H9 (cell line): ENCODE data around the gene NRROS. TPM values are rescaled to one million over a fixed set of nuclear protein-coding genes. Genes with fewer than 3 reads are reported as not detected.

Experiments
- DNase-seq: peaks from one replicate; pipeline ENCODE4 v3.0.0-alpha.2; 2017
- H2AFZ ChIP-seq: one replicate; pipeline ENCODE4 v1.6.1; 2013; ENCODE audit warnings: mild to moderate bottlenecking, low read length, control low read depth, moderate library complexity
- H2AK5ac ChIP-seq: 2 replicates; pipeline ENCODE4 v1.6.1; 2013; ENCODE audit warnings: low read length, control low read depth, mixed read lengths; ENCODE audit not compliant: insufficient read length
- H2BK120ac ChIP-seq: one replicate; pipeline ENCODE4 v1.6.1; 2013; ENCODE audit warnings: low read depth, mild to moderate bottlenecking, low read length, control low read depth, inconsistent platforms; ENCODE audit not compliant: poor library complexity, severe bottlenecking
- H2BK12ac ChIP-seq: 2 replicates; pipeline ENCODE4 v1.6.1; 2013; ENCODE audit warnings: low read length, control low read depth, mixed read lengths, low read depth; ENCODE audit not compliant: insufficient read length
- H2BK15ac ChIP-seq: 2 replicates; pipeline ENCODE4 v1.6.1; 2013; ENCODE audit warnings: low read depth, low read length, control low read depth
- H2BK20ac ChIP-seq: one replicate; pipeline ENCODE4 v1.6.1; 2013; ENCODE audit warnings: low read depth, mild to moderate bottlenecking, low read length, control low read depth, inconsistent platforms; ENCODE audit not compliant: poor library complexity, severe bottlenecking
- H2BK5ac ChIP-seq: 2 replicates; pipeline ENCODE4 v1.6.1; 2013; ENCODE audit warnings: low read length, control low read depth, mixed read lengths; ENCODE audit not compliant: insufficient read length
- H3K14ac ChIP-seq: 2 replicates; pipeline ENCODE4 v1.6.1; 2013; ENCODE audit warnings: low read length, control low read depth; ENCODE audit not compliant: insufficient read depth
- H3K18ac ChIP-seq: 2 replicates; pipeline ENCODE4 v1.6.1; 2013; ENCODE audit warnings: low read depth, mild to moderate bottlenecking, mixed read lengths, low read length, control low read depth; ENCODE audit not compliant: insufficient read length
- H3K23ac ChIP-seq: 2 replicates; pipeline ENCODE4 v1.6.1; 2013; ENCODE audit warnings: low read length, control low read depth, mixed read lengths, low read depth; ENCODE audit not compliant: insufficient read length
- H3K23me2 ChIP-seq: 2 replicates; pipeline ENCODE4 v1.6.1; 2013; ENCODE audit warnings: low read depth, mild to moderate bottlenecking, mixed read lengths, low read length, control low read depth; ENCODE audit not compliant: insufficient read length, poor library complexity, severe bottlenecking
- H3K27ac ChIP-seq: 2 replicates; pipeline ENCODE4 v1.5.1; 2013; ENCODE audit warnings: low read length, control low read depth, mixed read lengths, low read depth; ENCODE audit not compliant: insufficient read length
- H3K27me3 ChIP-seq: 2 replicates; pipeline ENCODE4 v1.6.1; 2013; ENCODE audit warnings: low read length, control low read depth, inconsistent platforms; ENCODE audit not compliant: insufficient read depth
- H3K4ac ChIP-seq: 2 replicates; pipeline ENCODE4 v1.6.1; 2013; ENCODE audit warnings: low read depth, mild to moderate bottlenecking, control low read depth, inconsistent platforms, low read length, moderate library complexity
- H3K4me1 ChIP-seq: 2 replicates; pipeline ENCODE4 v1.6.1; 2013; ENCODE audit warnings: low read length, control low read depth, inconsistent platforms; ENCODE audit not compliant: insufficient read depth
- H3K4me2 ChIP-seq: 2 replicates; pipeline ENCODE4 v1.6.1; 2013; ENCODE audit warnings: low read length, control low read depth, mixed read lengths; ENCODE audit not compliant: insufficient read length, insufficient read depth
- H3K56ac ChIP-seq: 2 replicates; pipeline ENCODE4 v1.6.1; 2013; ENCODE audit warnings: low read depth, mild to moderate bottlenecking, mixed read lengths, low read length, control low read depth; ENCODE audit not compliant: insufficient read length
- H3K79me1 ChIP-seq: 2 replicates; pipeline ENCODE4 v1.6.1; 2013; ENCODE audit warnings: low read depth, mild to moderate bottlenecking, moderate library complexity, low read length, control low read depth, inconsistent platforms; ENCODE audit not compliant: insufficient read depth, poor library complexity, severe bottlenecking
- H3K79me2 ChIP-seq: 2 replicates; pipeline ENCODE4 v1.6.1; 2013; ENCODE audit warnings: low read length, control low read depth, inconsistent platforms; ENCODE audit not compliant: insufficient read depth
- H3K9ac ChIP-seq: 2 replicates; pipeline ENCODE4 v1.6.1; 2013; ENCODE audit warnings: low read length, control low read depth, mixed read lengths; ENCODE audit not compliant: insufficient read length; ENCODE audit errors: extremely low read depth
- H3K9me3 ChIP-seq: one replicate; pipeline ENCODE4 v1.6.1; 2013; ENCODE audit warnings: low read depth, low read length, inconsistent platforms; ENCODE audit not compliant: control insufficient read depth
- H3T11ph ChIP-seq: one replicate; pipeline ENCODE4 v1.6.1; 2013; ENCODE audit warnings: mild to moderate bottlenecking, low read length, control low read depth, inconsistent platforms
- H4K20me1 ChIP-seq: one replicate; pipeline ENCODE4 v1.6.1; 2013; ENCODE audit not compliant: control insufficient read depth, insufficient read length, insufficient read depth
- H4K5ac ChIP-seq: 2 replicates; pipeline ENCODE4 v1.6.1; 2013; ENCODE audit warnings: low read depth, mild to moderate bottlenecking, mixed read lengths, low read length, control low read depth; ENCODE audit not compliant: insufficient read length
- H4K8ac ChIP-seq: replicated peaks from 2 replicates; pipeline ENCODE4 v1.6.1; 2013; ENCODE audit warnings: low read length, control low read depth, mixed read lengths, low read depth; ENCODE audit not compliant: insufficient read length
- H4K91ac ChIP-seq: 2 replicates; pipeline ENCODE4 v1.6.1; 2013; ENCODE audit warnings: low read depth, mild to moderate bottlenecking, moderate library complexity, mixed read lengths, low read length, control low read depth; ENCODE audit not compliant: insufficient read length
- H3K27ac Mint-ChIP-seq, 3 experiments: 2 replicates in 2 of 3; 3 replicates in 1 of 3; pipeline ENCODE4 v1.8.0; 2020 to 2021; ENCODE audit warnings: mixed read lengths in 3 of 3, mild to moderate bottlenecking in 1 of 3, moderate library complexity in 1 of 3
- H3K27me3 Mint-ChIP-seq: 2 replicates; pipeline ENCODE4 v1.8.0; 2021; ENCODE audit warnings: low read depth, mild to moderate bottlenecking, moderate library complexity, mixed read lengths
- H3K36me3 Mint-ChIP-seq, 3 experiments: 2 replicates in 2 of 3; 3 replicates in 1 of 3; pipeline ENCODE4 v1.8.0; 2020 to 2021; ENCODE audit warnings: low read depth in 3 of 3, mixed read lengths in 3 of 3; ENCODE audit not compliant: insufficient read depth in 1 of 3
- H3K4me1 Mint-ChIP-seq, 2 experiments: 2 replicates each; pipeline ENCODE4 v1.8.0; 2020; ENCODE audit warnings: mixed read lengths in 2 of 2
- H3K4me3 Mint-ChIP-seq, 2 experiments: 2 replicates in 1 of 2; 3 replicates in 1 of 2; pipeline ENCODE4 v1.8.0; 2020 to 2021; ENCODE audit warnings: mild to moderate bottlenecking in 2 of 2, mixed read lengths in 2 of 2, moderate library complexity in 1 of 2
- H3K9me3 Mint-ChIP-seq, 2 experiments: 2 replicates in 1 of 2; 3 replicates in 1 of 2; pipeline ENCODE4 v1.8.0; 2020; ENCODE audit warnings: mild to moderate bottlenecking in 2 of 2, mixed read lengths in 2 of 2, moderate library complexity in 1 of 2
- WGBS: extraction: QIAGEN DNeasy Blood & Tissue Kit; methylation state at CpG from one replicate; pipeline ENCODE4 v1.1.7; 2013; ENCODE audit warnings: missing lambda C conversion rate, low lambda C conversion rate, mixed read lengths; ENCODE audit not compliant: insufficient read length; ENCODE audit errors: extremely low coverage; 5-methylcytosine and 5-hydroxymethylcytosine counted together
- total RNA-seq: library from RNA; stranded (reverse); gene quantifications from 2 replicates; pipeline ENCODE4 v1.2.1, GENCODE V29; 2021
- TF ChIP-seq, protein P1 (sequence below): fragments of 200-600 bp; sonication (generic); conservative IDR thresholded peaks from 3 replicates; pipeline ENCODE4 v1.8.0; 2021; ENCODE audit warnings: antibody characterized with exemption, mild to moderate bottlenecking

Gene NRROS
- total RNA-seq, 1 experiment from 2014 or later, result 4.0 TPM

DNA sequence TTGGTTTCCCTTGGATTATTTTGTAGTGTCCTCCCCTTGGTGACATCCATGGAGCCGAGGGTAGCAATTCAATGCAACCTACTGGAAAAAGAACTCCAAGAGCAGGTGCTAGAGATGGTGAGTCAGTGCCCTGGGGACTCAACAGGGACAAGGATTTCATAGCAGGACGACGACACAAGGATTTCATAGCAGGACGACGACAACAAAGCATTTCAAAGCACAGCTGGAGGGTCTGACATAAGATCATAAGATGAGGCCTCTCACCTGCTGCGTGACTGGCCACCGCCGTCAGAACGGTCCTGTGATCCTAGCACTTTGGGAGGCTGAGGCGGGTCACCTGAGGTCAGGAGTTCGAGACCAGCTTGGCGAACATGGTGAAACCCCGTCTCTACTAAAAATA is 22.5 kb downstream of the NRROS start:
- no peak overlapping the region for H3K4me3 Mint-ChIP-seq
- H3K27ac Mint-ChIP-seq, result peak overlapping the region in 1 of 3 experiments; percentile 52; a peak in 2 of 7 replicates

More for the DNA sequence above, 22.5 kb downstream of the NRROS start:
- Histone ChIP-seq H3K9me3 (no peaks in the 10 kb centered on the region), H4K5ac (no peak overlapping the region), H3K23me2 (no peaks in the 10 kb centered on the region), H3K4ac (no peak overlapping the region), H4K8ac (no peak overlapping the region), H3K4me1 (peaks cover 6% of the 10 kb centered on the region; the same call in 1 of the 2 replicates), H3K4me2 (no peak overlapping the region), H3K14ac (no peak overlapping the region), H3K27ac (no peak overlapping the region), H3T11ph (no peak overlapping the region), H4K20me1 (no peaks in the 10 kb centered on the region), H3K27me3 (no peaks in the 10 kb centered on the region), H4K91ac (no peak overlapping the region), H2AFZ (no peak overlapping the region), H2BK120ac (no peak overlapping the region), H3K23ac (no peak overlapping the region), H2BK5ac (no peak overlapping the region), H3K79me1 (no peaks in the 10 kb centered on the region), H2BK20ac (no peak overlapping the region), H3K79me2 (no peaks in the 10 kb centered on the region), H2BK12ac (no peak overlapping the region), H2BK15ac (no peak overlapping the region), H3K56ac (no peak overlapping the region), H2AK5ac (no peak overlapping the region), H3K18ac (no peak overlapping the region), H3K9ac (no peak overlapping the region)
- Mint-ChIP-seq H3K4me1 (peaks cover 18 to 33% of the 10 kb centered on the region in 2 experiments), H3K27me3 (no peaks in the 10 kb centered on the region; the same call in none of the 2 replicates), H3K9me3 (no peaks in the 10 kb centered on the region; a peak in 1 of 5 replicates), H3K36me3 (no peaks in the 10 kb centered on the region)
- TF ChIP-seq, protein P1, sequence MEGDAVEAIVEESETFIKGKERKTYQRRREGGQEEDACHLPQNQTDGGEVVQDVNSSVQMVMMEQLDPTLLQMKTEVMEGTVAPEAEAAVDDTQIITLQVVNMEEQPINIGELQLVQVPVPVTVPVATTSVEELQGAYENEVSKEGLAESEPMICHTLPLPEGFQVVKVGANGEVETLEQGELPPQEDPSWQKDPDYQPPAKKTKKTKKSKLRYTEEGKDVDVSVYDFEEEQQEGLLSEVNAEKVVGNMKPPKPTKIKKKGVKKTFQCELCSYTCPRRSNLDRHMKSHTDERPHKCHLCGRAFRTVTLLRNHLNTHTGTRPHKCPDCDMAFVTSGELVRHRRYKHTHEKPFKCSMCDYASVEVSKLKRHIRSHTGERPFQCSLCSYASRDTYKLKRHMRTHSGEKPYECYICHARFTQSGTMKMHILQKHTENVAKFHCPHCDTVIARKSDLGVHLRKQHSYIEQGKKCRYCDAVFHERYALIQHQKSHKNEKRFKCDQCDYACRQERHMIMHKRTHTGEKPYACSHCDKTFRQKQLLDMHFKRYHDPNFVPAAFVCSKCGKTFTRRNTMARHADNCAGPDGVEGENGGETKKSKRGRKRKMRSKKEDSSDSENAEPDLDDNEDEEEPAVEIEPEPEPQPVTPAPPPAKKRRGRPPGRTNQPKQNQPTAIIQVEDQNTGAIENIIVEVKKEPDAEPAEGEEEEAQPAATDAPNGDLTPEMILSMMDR, result no peak
- no peak for DNase-seq
- WGBS, result no CpG with 5 or more reads among the region's 13 CpGs
